ENCODE data around the gene CAMTA1. TPM values are rescaled to one million over a fixed set of nuclear protein-coding genes. Genes with fewer than 3 reads are reported as not detected.

CAMTA1 gene
- total RNA-seq, 1 donor from 2014 or later = 62.9 TPM

- intact Hi-C loops (cut with DNase I) = no loop called here
- Histone ChIP-seq H3K4me1 (no peaks in the 10 kb centered on the region), H3K27ac (no peak overlapping the region), H3K4me3 (no peak overlapping the region), H3K9me3 (no peaks in the 10 kb centered on the region), H3K36me3 (no peaks in the 10 kb centered on the region), H3K27me3 (no peaks in the 10 kb centered on the region)
- DNase-seq (ENCODE audit: extremely low spot score in 2 of 2) = no peak
- TF ChIP-seq POLR2A (IDR thresholded peaks at IDR 0.05) (no peak), CTCF (IDR thresholded peaks at IDR 0.05) (no peak), POLR2AphosphoS5 (IDR thresholded peaks at IDR 0.05; ENCODE audit: insufficient read depth in 1 of 2, low read depth in 1 of 2) (no peak)
Observed at GRCh38 chr1:7178336-7178735, 393.1 kb downstream of the CAMTA1 start.

GRCh38 chr1:7178741-7179140 is 393.5 kb downstream of the CAMTA1 start:
- no peaks in the 10 kb centered on the region for H3K36me3 ChIP-seq
- no peak for TF ChIP-seq POLR2AphosphoS5 (IDR thresholded peaks at IDR 0.05; ENCODE audit: insufficient read depth in 1 of 2, low read depth in 1 of 2)
- TF ChIP-seq CTCF (IDR thresholded peaks at IDR 0.05) = no peak
- TF ChIP-seq POLR2A (IDR thresholded peaks at IDR 0.05) = no peak
- no peak overlapping the region for H3K4me3 ChIP-seq
- no peak overlapping the region for H3K27ac ChIP-seq
- intact Hi-C loops (cut with DNase I) = no loop called here
- DNase-seq (ENCODE audit: extremely low spot score in 2 of 2) = no peak
- H3K27me3 ChIP-seq = no peaks in the 10 kb centered on the region
- H3K9me3 ChIP-seq = no peaks in the 10 kb centered on the region
- H3K4me1 ChIP-seq = no peaks in the 10 kb centered on the region

GRCh38 chr1:7185721-7186120 is 400.5 kb downstream of the CAMTA1 start:
- Histone ChIP-seq H3K9me3 (no peaks in the 10 kb centered on the region), H3K27me3 (no peaks in the 10 kb centered on the region), H3K4me3 (no peak overlapping the region), H3K27ac (no peak overlapping the region), H3K4me1 (no peaks in the 10 kb centered on the region), H3K36me3 (no peaks in the 10 kb centered on the region)
- intact Hi-C loops (cut with DNase I) = no loop called here
- DNase-seq (ENCODE audit: extremely low spot score in 2 of 2) = no peak
- TF ChIP-seq CTCF (IDR thresholded peaks at IDR 0.05) = no peak
- TF ChIP-seq POLR2A (IDR thresholded peaks at IDR 0.05) = no peak
- TF ChIP-seq POLR2AphosphoS5 (IDR thresholded peaks at IDR 0.05; ENCODE audit: insufficient read depth in 1 of 2, low read depth in 1 of 2) = no peak

GRCh38 chr1:7186382-7187111 is 401.3 kb downstream of the CAMTA1 start:
- intact Hi-C loops (cut with DNase I) = no loop called here
- H3K36me3 ChIP-seq = no peaks in the 10 kb centered on the region
- no peak for DNase-seq (ENCODE audit: extremely low spot score in 2 of 2)
- no peak overlapping the region for H3K4me3 ChIP-seq
- no peaks in the 10 kb centered on the region for H3K27me3 ChIP-seq
- H3K9me3 ChIP-seq = no peaks in the 10 kb centered on the region
- no peak overlapping the region for H3K27ac ChIP-seq
- no peaks in the 10 kb centered on the region for H3K4me1 ChIP-seq
- no peak for TF ChIP-seq POLR2AphosphoS5 (IDR thresholded peaks at IDR 0.05; ENCODE audit: insufficient read depth in 1 of 2, low read depth in 1 of 2)
- TF ChIP-seq CTCF (IDR thresholded peaks at IDR 0.05) = no peak
- no peak for TF ChIP-seq POLR2A (IDR thresholded peaks at IDR 0.05)

GRCh38 chr1:7187112-7187493 is 401.8 kb downstream of the CAMTA1 start:
- no peaks in the 10 kb centered on the region for H3K9me3 ChIP-seq
- H3K27me3 ChIP-seq = no peaks in the 10 kb centered on the region
- H3K4me1 ChIP-seq = no peaks in the 10 kb centered on the region
- intact Hi-C loops (cut with DNase I) = no loop called here
- H3K4me3 ChIP-seq = no peak overlapping the region
- H3K27ac ChIP-seq = no peak overlapping the region
- TF ChIP-seq CTCF (IDR thresholded peaks at IDR 0.05) = no peak
- no peak for TF ChIP-seq POLR2A (IDR thresholded peaks at IDR 0.05)
- TF ChIP-seq POLR2AphosphoS5 (IDR thresholded peaks at IDR 0.05; ENCODE audit: insufficient read depth in 1 of 2, low read depth in 1 of 2) = no peak
- no peaks in the 10 kb centered on the region for H3K36me3 ChIP-seq
- no peak for DNase-seq (ENCODE audit: extremely low spot score in 2 of 2)
